HepG2 (cell line): ENCODE measurements around the gene VDAC1. TPM values are rescaled to one million over a fixed set of nuclear protein-coding genes. Genes with fewer than 3 reads are reported as not detected.
A peak's percentile ranks its signal among the peaks of the same experiment; 100 is the strongest.

Experiments
- CREBL2 ChIP-seq: sonication (generic); formaldehyde crosslinking; IDR thresholded peaks from 2 replicates; pipeline ENCODE4 v1.8.1; 2023; ENCODE audit warnings: missing genetic modification reagents, mild to moderate bottlenecking, borderline replicate concordance
- GTF2F1 ChIP-seq: fragments of 150-350 bp; IDR thresholded peaks from 2 replicates; pipeline ENCODE4 v1.6.1; 2014; ENCODE audit warnings: low read length
- HMGA1 ChIP-seq: sonication (generic); formaldehyde crosslinking; conservative IDR thresholded peaks from 2 replicates; pipeline ENCODE4 v1.4.0; 2020; ENCODE audit warnings: missing genetic modification reagents
- HNF4A ChIP-seq: sonication (generic); formaldehyde crosslinking; IDR thresholded peaks from 2 replicates; pipeline ENCODE4 v1.4.0; 2020; ENCODE audit warnings: missing genetic modification reagents
- MED8 ChIP-seq: sonication (generic); formaldehyde crosslinking; IDR thresholded peaks from 2 replicates; pipeline ENCODE4 v1.8.1; 2023; ENCODE audit warnings: mild to moderate bottlenecking, missing genetic modification reagents; ENCODE audit not compliant: insufficient replicate concordance
- MYC ChIP-seq: sonication (generic); formaldehyde crosslinking; IDR thresholded peaks from 2 replicates; pipeline ENCODE4 v1.9.0; 2021; ENCODE audit warnings: missing genetic modification reagents, borderline replicate concordance
- NR3C1 ChIP-seq: sonication (generic); formaldehyde crosslinking; IDR thresholded peaks from 2 replicates; pipeline ENCODE4 v1.4.0; 2020; ENCODE audit warnings: missing genetic modification reagents
- RBAK ChIP-seq: sonication (generic); formaldehyde crosslinking; IDR thresholded peaks from 2 replicates; pipeline ENCODE4 v1.5.1; 2020; ENCODE audit warnings: mild to moderate bottlenecking, missing genetic modification reagents
- RFX1 ChIP-seq: fragments of 450-650 bp; IDR thresholded peaks from 2 replicates; pipeline ENCODE4 v1.6.1; 2017
- TEAD3 ChIP-seq: optimal IDR thresholded peaks from 2 replicates; pipeline ENCODE3; 2016; ENCODE audit warnings: borderline replicate concordance
- ZBTB46 ChIP-seq: sonication (generic); formaldehyde crosslinking; IDR thresholded peaks from 2 replicates; pipeline ENCODE4 v1.4.0; 2020; ENCODE audit warnings: mild to moderate bottlenecking, missing genetic modification reagents, borderline replicate concordance
- ZFX ChIP-seq: sonication (generic); formaldehyde crosslinking; IDR thresholded peaks from 2 replicates; pipeline ENCODE4 v1.4.0; 2020; ENCODE audit warnings: mild to moderate bottlenecking, low read depth, missing genetic modification reagents, moderate library complexity
- ZMYM2 ChIP-seq: sonication (generic); formaldehyde crosslinking; IDR thresholded peaks from 2 replicates; pipeline ENCODE4 v1.8.0; 2022; ENCODE audit warnings: mild to moderate bottlenecking, missing genetic modification reagents
- ZNF143 ChIP-seq: sonication (generic); formaldehyde crosslinking; IDR thresholded peaks from 2 replicates; pipeline ENCODE4 v1.4.0; 2020; ENCODE audit warnings: missing genetic modification reagents
- ZNF501 ChIP-seq: sonication (generic); formaldehyde crosslinking; IDR thresholded peaks from 2 replicates; pipeline ENCODE4 v1.5.1; 2020; ENCODE audit warnings: mild to moderate bottlenecking, moderate library complexity, missing genetic modification reagents
- ZNF546 ChIP-seq: sonication (generic); formaldehyde crosslinking; conservative IDR thresholded peaks from 2 replicates; pipeline ENCODE4 v1.8.1; 2023; ENCODE audit warnings: mild to moderate bottlenecking, missing genetic modification reagents
- ZNF75D ChIP-seq: sonication (generic); formaldehyde crosslinking; IDR thresholded peaks from 2 replicates; pipeline ENCODE4 v1.8.1; 2023; ENCODE audit warnings: missing genetic modification reagents, mild to moderate bottlenecking, borderline replicate concordance
- ZNF800 ChIP-seq: sonication (generic); formaldehyde crosslinking; IDR thresholded peaks from 2 replicates; pipeline ENCODE4 v1.4.0; 2020; ENCODE audit warnings: missing genetic modification reagents
- ZSCAN20 ChIP-seq: sonication (generic); formaldehyde crosslinking; IDR thresholded peaks from 2 replicates; pipeline ENCODE4 v1.4.0; 2020; ENCODE audit warnings: missing genetic modification reagents, mild to moderate bottlenecking, borderline replicate concordance
- ZSCAN22 ChIP-seq: sonication (generic); formaldehyde crosslinking; IDR thresholded peaks from 2 replicates; pipeline ENCODE4 v1.4.0; 2020; ENCODE audit warnings: mild to moderate bottlenecking, missing genetic modification reagents
- ZSCAN9 ChIP-seq: IDR thresholded peaks from 2 replicates; pipeline ENCODE4 v1.6.1; 2016; ENCODE audit warnings: borderline replicate concordance
- polyA plus RNA-seq, 8 experiments: library from polyadenylated mRNA; depleted of rRNA in 3 of 8; stranded (reverse) in 7 of 8; unstranded in 1 of 8; fragments of >200 nt; fragmentation: Illumina TruSeq in 4 of 8; extraction: Trizol in 4 of 8; gene quantifications; 2 replicates each; pipeline versions ENCODE4 v1.2.1 to v1.2.3, GENCODE V29; 2011 to 2016; ENCODE audit warnings: low read depth in 4 of 8, missing spikeins in 1 of 8, mixed read lengths in 1 of 8; ENCODE audit not compliant: insufficient read depth in 1 of 8
- total RNA-seq, 5 experiments: library from RNA; depleted of rRNA; stranded (reverse); fragments of >200 nt; fragmentation: Illumina TruSeq; extraction: Trizol; gene quantifications; 2 replicates each; pipeline ENCODE4 v1.2.3, GENCODE V29; 2016; ENCODE audit warnings: low read depth in 1 of 5
- TF ChIP-seq, protein P1 (sequence below): sonication (generic); formaldehyde crosslinking; IDR thresholded peaks from 2 replicates; pipeline ENCODE4 v1.5.1; 2020; ENCODE audit warnings: mild to moderate bottlenecking, moderate library complexity, missing genetic modification reagents
- TF ChIP-seq, protein P2 (sequence below): sonication (generic); formaldehyde crosslinking; IDR thresholded peaks from 2 replicates; pipeline ENCODE4 v1.4.0; 2020; ENCODE audit warnings: missing genetic modification reagents, mild to moderate bottlenecking, borderline replicate concordance

Gene VDAC1
- total and polyA plus RNA-seq, 2 of the 13 experiments (the other 11 are each of a cell fraction or from before 2014, with no cell fraction given): 112 to 380 TPM

DNA sequence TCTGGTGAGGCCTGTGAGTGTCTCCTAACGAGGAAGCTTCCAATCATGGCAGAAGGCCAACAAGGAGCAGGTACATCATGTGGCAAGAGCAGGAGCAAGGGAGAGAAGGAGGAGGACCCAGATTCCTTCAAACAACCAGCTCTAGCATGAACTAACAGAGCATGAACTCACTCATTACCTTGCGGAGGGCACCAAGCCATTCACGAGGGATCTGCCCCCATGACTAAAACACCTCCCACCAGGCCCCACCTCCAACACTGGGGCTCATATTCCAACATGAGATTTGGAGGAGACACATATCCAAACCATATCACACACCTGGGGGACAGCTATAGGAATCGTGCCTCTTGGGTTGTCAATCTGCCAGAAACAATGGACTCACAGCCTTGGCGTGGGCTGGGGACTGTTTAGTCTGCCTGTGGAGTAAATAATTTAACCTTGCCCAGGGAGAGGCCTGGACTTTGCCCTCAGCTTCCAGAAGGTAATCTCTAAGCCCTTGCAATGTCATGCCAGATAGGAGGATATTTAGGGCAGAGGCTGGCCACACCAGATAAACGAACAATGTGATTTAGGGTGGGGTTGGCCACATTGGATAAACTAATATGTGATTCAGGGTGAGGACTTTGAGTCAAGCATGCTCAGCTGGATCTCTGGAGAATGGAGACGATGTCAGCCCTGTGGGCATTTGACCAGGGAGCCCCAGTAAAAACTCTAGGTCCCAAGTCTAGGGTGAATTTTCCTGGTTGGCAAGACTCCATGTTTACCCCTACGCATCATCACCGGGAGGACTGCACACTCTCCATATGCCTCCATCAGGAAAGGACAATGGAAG is 13.6 kb upstream of the VDAC1 start (continued):
- TF ChIP-seq RFX1: no peak
- no peak for TF ChIP-seq ZNF800 (CRISPR knock-in tag)
- no peak for TF ChIP-seq ZNF75D
- TF ChIP-seq CREBL2 (CRISPR knock-in tag): no peak
- peak; percentile 23; the same call in 1 of the 2 replicates for TF ChIP-seq ZNF143 (CRISPR knock-in tag)
- TF ChIP-seq TEAD3 (CRISPR knock-in tag): peak; percentile 55
- peak; percentile 69 for TF ChIP-seq ZNF501 (CRISPR knock-in tag)
- no peak for TF ChIP-seq ZSCAN22 (CRISPR knock-in tag)
- TF ChIP-seq, protein P1, sequence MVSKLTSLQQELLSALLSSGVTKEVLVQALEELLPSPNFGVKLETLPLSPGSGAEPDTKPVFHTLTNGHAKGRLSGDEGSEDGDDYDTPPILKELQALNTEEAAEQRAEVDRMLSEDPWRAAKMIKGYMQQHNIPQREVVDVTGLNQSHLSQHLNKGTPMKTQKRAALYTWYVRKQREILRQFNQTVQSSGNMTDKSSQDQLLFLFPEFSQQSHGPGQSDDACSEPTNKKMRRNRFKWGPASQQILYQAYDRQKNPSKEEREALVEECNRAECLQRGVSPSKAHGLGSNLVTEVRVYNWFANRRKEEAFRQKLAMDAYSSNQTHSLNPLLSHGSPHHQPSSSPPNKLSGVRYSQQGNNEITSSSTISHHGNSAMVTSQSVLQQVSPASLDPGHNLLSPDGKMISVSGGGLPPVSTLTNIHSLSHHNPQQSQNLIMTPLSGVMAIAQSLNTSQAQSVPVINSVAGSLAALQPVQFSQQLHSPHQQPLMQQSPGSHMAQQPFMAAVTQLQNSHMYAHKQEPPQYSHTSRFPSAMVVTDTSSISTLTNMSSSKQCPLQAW (CRISPR knock-in tag): peak; percentile 86
- no peak for TF ChIP-seq HMGA1 (CRISPR knock-in tag)
- TF ChIP-seq GTF2F1: no peak
- TF ChIP-seq ZSCAN9 (CRISPR knock-in tag): no peak
- TF ChIP-seq ZFX (CRISPR knock-in tag): peak; percentile 32; the same call in 1 of the 2 replicates
- 0 out of 2 replicates have a peak, but pooled peaks have one; percentile 59 for TF ChIP-seq ZSCAN20
- TF ChIP-seq MED8 (CRISPR knock-in tag): no peak
- TF ChIP-seq NR3C1: no peak
- TF ChIP-seq, protein P2, sequence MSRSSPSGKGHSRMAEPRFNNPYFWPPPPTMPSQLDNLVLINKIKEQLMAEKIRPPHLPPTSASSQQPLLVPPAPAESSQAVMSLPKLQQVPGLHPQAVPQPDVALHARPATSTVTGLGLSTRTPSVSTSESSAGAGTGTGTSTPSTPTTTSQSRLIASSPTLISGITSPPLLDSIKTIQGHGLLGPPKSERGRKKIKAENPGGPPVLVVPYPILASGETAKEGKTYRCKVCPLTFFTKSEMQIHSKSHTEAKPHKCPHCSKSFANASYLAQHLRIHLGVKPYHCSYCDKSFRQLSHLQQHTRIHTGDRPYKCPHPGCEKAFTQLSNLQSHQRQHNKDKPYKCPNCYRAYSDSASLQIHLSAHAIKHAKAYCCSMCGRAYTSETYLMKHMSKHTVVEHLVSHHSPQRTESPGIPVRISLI: no peak
- no peak for TF ChIP-seq RBAK (CRISPR knock-in tag)
- peak; percentile 97 for TF ChIP-seq HNF4A (CRISPR knock-in tag)
- TF ChIP-seq ZMYM2 (CRISPR knock-in tag): 0 out of 2 replicates have a peak, but pooled peaks have one; percentile 53
- no peak for TF ChIP-seq ZBTB46 (CRISPR knock-in tag)
- no peak for TF ChIP-seq ZNF546
- TF ChIP-seq MYC (CRISPR knock-in tag): peak; percentile 45; the same call in 1 of the 2 replicates
